ENCODE results near the gene KIF16B.

KIF16B gene

DNA sequence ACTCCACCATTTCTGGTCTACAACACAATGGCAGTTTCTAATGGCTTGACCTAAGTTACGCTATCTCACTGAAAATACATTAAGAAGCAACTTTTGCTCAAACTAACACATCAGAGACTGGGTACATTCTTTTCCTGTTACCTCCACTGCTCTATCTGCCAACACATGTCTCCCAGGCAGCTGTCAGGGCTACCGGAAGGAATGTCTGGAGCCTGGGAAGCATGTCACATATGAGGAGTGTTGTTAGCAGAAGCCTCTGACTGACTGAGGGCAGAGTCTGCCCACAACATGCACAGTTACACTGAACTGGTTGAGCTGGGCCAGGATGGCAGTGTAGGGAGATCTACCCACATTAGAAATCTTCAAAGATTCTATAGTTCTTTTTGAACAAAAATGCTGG, 264.5 kb downstream of the KIF16B start:
- DNase-seq (ENCODE audit: low read depth in 4 of 4, low spot score in 1 of 4) = no peak

DNA sequence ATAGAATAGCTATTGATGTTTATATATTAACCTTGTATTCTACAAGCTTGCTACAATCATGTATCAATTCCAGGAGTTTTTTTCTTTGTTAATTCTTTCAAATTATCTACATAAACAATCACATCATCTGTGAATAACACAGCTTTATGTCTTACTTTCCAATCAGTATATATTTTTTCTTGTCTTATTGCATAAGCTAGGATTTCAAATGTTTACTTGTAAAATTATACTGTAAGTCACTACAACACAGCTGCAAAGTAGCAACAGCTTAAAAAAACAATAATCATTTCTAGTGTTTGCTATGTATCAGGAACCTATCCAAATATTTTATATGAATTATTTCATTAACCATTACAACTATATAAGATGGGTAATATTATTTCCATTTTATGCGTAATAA, 270.4 kb downstream of the KIF16B start:
- DNase-seq (ENCODE audit: low read depth in 4 of 4, low spot score in 1 of 4) = no peak

DNA sequence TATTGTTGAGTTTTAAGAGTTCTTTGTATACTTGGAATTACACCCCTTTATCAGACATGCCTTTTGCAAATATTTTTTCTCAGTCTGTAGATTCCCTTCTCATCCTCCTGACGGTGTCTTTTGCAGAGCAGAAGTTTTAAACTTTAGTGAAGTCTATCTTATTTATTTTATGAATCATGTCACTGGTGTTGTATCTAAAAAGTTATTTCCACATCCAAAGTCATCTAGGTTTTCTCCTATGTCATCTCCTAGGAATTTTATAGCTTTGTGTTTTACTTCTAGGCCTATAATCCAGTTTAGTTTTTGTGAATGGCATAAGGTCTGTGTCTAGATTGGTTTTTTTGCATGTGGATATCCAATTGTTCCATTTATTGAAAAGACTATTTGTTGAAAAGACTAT, 271.3 kb downstream of the KIF16B start:
- DNase-seq (ENCODE audit: low read depth in 4 of 4, low spot score in 1 of 4) = no peak

DNA sequence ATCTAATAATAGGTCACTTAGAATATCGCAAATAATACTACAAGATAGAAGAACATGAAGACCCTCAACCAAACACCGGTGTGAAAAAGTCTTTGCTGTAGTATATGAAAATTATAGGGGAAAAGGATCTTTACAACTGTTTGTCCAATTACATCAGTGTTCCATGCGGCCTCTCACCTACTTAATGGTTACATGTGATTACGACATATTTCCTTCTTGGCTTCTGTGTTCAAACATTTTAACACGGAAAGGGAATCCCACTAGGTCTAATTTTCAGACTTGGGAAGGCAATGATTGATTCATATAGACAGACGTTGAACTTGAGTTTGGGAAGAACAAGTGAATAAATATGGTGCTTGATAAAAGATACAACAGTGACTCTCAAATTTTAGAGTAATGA, 273.4 kb downstream of the KIF16B start:
- no peak for DNase-seq (ENCODE audit: low read depth in 4 of 4, low spot score in 1 of 4)

DNA sequence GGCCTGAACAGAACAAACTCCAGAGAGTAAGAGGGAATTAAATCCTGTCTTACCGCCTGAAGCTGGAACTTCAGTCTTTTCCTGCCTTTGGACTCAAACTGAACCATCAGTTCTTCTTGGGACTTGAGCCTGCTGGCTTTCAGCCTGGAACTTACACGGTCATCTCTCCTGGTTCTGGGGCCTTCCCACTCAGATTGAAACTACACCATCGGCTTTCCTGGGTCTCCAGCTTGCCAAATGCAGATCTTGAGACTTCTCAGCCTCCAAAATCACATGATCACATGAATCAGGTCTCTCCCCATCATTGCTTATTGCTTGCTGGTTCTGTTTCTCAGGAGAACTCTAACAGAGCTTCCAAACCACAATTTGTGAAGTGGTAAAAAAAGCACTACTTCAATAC, 276.3 kb downstream of the KIF16B start:
- DNase-seq (ENCODE audit: low read depth in 4 of 4, low spot score in 1 of 4) = no peak

DNA sequence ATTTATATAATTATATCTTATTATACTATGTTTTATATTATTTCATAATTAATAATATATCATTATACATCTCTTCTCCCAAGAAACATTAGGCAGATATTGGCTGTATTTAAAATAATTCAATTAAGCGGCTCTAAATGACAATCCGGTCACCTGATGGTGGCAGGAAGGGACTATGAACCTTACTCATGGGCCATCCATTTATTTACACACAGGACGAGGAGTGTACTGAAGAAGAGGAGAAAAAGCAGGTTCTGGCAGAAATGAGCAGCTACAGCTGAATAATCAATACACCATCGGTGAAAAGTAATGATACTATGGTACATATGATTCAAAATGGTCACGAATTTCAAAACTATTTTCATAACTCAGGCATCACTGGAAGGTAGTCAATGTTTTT, 277.7 kb downstream of the KIF16B start:
- no peak for DNase-seq (ENCODE audit: low read depth in 4 of 4, low spot score in 1 of 4)

DNA sequence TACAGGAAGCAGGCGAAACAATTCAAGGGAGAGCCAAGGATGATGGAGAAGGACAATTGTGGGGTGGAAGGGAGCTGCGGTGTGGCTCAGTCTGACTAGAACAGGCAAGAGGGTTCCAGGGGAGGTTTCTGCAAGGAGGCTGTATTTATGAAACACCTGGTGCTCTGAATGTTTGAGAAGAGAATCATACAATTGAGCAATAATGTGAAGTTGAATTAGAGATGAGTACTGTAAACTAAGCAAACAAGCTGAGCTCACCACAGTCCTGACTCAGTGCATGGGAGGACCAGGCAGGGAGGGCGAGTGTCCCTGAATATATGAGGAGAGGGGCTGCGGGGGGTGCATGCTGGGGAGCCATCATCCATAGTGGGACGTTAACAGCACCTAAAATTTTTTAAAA, 279.7 kb downstream of the KIF16B start:
- DNase-seq (ENCODE audit: low read depth in 4 of 4, low spot score in 1 of 4) = no peak

DNA sequence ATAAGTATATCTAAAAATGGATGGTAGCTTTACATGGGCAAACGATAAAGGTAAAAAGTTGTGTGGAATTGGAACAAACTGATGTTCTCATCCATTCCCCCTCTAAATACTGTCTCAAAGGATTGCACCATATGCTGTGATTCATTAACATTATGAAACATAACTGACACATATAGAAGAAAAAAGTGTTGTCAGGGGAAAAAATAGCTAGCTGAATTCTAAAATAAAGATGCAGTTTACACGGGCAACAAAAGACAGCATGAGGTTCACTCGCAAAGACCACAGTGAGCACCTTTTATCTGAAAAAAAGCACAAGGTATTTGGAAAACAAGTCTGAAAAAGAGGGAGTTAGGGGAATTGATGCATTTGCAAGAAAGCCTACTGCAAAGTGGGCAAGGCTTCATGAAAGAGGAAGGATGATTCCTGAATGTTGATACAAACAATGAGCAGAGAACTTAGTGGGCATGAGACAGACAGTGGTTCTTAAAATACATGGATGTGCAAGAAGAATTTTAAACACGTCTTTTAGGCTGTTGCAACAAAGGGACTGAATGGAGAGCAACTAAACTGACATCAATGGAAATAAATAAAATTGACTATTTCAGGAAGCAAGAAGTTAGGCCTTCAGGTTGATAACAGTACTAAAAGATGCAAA, 280.9 kb downstream of the KIF16B start:
- DNase-seq (ENCODE audit: low read depth in 4 of 4, low spot score in 1 of 4) = no peak

DNA sequence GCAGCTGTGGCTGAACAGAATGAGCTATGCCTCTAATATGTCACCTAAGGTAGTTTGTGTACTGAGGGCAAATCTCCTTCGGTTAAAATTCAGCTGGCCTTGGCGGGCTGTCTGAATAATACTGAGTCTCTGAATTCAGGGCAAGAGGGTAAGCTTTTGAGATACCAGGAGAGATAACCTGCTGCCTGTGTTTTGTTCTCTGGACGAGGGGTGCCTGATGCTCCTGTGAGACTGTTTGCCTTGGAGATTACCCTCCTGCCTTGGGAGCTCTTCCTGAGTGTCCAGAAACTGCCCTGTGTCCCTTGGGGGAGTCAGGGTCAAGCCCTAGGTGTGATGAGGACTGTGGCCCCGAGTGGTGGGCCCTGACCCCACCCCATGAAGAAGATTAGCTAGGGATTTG, 282.9 kb downstream of the KIF16B start:
- DNase-seq (ENCODE audit: low read depth in 4 of 4, low spot score in 1 of 4) = no peak

DNA sequence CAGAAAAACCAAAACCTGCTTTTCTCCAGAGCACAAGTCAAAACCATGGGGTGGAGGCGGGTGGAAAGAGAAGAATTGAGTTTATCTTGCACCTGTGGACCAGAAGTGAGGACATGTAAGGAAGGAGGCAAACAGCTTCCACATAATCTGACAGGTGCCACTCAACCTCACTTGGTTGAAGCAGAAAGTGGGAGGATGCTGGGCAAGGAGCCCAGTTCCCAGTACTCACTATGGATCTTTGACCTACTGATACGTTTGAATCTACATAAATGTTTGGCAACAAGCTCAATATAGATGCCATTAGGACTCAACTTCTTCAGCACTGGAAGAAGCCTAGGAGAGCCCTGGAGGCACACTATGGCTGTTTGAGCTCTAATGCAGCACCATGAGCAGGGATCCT, 285.5 kb downstream of the KIF16B start:
- no peak for DNase-seq (ENCODE audit: low read depth in 4 of 4, low spot score in 1 of 4)

DNA sequence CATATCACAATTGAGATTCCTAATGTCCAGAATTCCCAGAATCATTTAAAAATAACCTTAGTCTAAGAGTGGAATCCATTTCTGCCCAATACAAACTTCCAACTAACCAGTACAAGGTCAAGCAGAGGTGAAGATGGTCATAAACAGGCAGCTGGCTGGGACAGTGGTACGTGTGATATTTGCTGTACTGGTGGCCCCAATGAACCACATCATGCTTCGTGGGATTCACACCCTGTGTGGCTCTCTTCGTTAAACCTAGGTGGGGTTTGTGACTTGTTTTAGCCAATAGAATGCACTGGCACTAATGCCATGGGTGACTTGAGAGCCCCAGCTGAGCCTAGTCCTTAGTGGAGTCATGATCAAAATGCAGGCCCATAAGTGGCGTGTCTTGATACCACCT, 286.6 kb downstream of the KIF16B start:
- DNase-seq (ENCODE audit: low read depth in 4 of 4, low spot score in 1 of 4) = no peak

DNA sequence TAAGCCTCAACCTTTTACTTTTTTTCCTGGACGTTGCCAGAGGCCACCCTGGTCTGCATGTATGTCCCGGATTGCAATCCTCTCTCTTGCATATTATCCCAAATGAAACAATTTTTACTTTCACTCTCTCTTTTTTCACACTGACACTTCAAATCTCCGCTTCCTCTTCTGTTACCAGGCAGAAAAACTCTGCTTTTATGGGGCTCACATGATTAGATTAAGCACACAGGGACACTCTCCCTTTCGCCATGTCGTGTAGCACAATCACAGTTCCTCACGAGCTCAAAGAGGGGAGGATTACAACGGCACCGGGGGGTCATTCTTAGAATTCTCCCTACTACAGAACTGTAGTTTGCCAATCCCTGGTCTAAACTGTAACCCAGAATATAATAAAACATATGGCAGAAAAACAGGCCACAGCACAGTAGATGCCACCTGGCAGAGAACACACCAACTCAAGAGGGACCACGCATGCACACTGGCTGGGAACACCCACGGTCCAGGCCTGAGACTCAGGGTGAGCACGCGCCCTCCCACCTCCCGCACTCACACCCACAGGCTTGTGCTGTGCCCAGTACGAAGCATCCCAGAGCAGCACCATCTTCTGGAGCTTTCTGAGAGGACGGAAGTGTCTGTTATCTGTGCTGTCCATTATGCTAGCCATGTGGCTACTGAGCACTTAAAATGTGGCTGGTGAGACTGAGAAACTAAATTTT, 288.7 kb downstream of the KIF16B start:
- no peak for DNase-seq (ENCODE audit: low read depth in 4 of 4, low spot score in 1 of 4)

DNA sequence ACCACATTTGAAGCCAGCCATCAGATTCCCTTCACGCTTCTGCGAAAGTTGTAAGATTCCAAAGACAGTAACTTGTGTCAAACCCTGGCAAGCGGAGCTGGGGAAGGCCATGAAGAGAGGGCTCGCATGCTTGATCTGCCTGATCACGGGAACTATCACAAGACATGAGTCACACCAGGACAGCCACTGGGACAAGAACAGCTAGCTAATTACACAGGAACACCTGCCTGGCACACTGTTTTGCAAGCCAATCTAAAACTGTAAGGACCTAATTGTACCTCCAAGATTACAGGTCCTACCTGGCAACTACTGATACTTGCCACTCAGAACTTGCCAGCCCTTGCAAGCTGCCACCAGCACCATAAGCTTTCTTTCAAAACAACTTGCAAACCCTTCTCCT, 289.3 kb downstream of the KIF16B start:
- no peak for DNase-seq (ENCODE audit: low read depth in 4 of 4, low spot score in 1 of 4)

DNA sequence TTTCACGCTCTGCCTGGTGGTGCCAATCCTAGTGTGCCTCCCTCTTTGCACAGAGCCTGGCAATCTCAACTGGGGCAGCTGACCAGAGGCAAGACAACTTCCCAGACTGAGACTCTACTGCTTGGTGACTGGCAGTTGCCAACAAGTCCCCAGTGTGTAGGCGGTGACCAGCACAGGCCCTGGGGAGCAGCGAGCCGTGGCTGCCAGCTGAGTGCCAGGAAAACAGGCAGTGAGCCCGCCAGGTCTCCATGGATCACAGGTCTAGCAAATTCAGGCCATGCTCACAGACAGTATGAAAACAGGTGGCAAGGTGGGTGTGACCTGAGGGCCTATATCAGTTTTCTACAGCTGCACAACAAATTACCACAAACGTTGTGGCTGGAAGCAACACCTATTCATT, 289.9 kb downstream of the KIF16B start:
- no peak for DNase-seq (ENCODE audit: low read depth in 4 of 4, low spot score in 1 of 4)

DNA sequence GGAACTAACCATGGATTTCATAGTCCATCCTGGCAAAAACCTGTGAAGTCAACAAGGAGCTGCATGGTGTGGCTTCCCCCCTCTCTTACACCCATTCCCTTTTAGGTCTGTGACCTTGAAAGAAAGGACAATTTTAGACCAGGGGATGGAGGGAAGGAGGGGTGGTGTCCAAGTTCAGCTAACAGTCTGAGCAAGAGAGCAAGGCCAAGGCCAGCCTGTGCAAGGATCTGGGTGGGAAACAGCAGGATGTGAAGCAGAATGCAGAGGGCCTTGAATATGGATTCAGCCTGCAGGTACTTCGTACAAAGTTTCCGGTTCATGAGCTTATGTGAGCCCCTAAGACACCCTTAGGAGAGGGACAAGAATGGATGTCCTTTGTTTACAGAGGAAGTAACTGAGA, 293.0 kb downstream of the KIF16B start:
- DNase-seq (ENCODE audit: low read depth in 4 of 4, low spot score in 1 of 4) = no peak

DNA sequence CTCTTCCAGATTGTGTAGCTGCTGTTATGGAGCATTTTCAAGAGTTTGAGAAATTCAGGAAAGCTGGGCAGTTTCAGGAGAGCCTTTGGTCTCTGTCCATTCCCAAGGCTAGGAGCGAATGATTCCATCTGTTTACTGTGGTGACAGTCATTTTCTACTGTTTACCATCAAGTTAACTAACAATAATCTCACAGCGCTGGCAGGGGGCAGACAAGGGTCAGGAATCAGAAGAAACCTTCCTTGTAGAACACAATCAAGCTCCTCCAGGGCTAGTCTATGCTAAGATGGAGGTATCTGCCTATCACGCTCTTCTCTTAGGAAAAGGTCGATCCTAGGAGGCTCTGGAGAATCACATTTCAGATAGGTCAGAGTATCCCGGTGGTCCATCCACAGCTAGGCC, 293.9 kb downstream of the KIF16B start:
- no peak for DNase-seq (ENCODE audit: low read depth in 4 of 4, low spot score in 1 of 4)

DNA sequence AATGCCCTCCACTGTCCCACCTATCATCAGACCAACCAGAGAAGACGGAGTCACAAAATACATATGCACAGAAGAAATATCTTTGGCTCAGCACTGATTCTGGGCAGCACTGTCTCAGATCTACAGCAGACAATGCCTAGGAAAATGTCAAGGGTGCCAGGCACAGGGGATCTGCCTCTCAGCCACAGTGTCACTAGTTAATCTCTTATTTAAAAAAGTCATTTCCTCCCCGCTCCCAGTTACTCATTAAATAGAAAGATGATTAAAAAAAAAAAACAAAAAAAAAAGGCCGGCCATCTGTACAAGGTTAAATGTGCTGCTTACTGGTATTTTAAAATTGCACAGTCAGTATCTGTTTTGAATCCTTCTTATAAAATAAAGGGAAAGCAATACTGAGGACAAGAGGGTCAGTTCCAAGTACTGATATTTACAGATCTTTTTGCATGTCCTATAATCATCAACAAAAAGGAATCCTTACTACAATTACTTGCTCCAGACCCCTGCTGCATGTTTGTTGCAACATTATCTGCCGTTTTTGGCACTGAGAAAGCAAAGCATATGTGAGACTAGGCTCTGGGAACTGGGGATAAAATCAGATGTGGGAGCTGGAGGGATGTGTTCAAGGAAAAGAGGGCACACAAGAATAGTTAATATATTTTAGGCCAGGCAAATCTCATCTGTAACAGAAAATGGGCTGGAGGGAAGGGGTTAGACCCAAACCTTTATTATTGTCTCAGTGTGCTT, 299.3 kb downstream of the KIF16B start:
- no peak for DNase-seq (ENCODE audit: low read depth in 4 of 4, low spot score in 1 of 4)

DNA sequence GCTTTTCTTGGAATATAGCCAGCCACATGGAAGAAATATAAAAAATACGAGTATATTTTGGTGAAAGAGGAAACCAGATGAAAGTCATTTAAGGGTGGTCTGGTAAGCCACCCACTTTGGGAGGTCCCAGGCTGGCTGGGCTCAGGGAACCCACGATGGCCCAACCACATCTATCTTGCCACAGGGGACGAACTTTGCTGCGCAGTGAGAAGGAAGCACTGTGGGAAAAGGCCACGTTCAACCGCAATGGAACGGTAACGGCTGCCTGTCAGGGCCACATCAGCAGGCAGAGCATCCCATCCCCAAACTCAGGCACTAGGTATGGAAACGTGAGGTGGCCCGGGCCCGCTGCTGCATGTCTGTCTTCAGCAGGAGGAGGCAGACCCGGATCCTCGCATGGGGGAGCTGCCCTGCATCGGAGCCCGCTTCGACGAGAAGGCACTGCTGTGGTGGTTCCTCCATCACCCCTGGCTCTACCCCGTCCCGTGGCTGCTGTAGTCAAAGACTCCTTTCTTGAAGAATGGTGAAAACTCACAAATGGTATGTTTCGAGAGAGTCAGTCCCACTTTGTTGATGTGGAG, 300.4 kb downstream of the KIF16B start:
- no peak for DNase-seq (ENCODE audit: low read depth in 4 of 4, low spot score in 1 of 4)

DNA sequence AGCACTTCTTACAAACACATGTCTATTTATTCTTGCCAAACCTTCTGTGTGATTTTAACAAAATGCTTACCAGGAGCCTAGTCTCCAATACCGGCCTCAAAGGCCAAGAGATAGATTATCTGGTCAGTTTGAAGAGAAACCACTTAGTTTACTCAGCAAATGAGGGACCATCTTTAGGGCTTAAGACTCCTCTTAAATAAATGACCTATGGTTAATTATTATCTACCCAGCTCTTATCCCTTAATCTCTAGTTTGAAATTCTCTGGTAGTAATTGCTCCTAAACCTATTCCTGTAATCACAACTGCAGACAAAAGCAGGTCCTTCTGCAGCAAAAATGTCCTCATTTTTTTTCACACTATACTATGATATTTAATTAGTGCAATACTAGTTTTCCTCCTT, 301.8 kb downstream of the KIF16B start:
- no peak for DNase-seq (ENCODE audit: low read depth in 4 of 4, low spot score in 1 of 4)

DNA sequence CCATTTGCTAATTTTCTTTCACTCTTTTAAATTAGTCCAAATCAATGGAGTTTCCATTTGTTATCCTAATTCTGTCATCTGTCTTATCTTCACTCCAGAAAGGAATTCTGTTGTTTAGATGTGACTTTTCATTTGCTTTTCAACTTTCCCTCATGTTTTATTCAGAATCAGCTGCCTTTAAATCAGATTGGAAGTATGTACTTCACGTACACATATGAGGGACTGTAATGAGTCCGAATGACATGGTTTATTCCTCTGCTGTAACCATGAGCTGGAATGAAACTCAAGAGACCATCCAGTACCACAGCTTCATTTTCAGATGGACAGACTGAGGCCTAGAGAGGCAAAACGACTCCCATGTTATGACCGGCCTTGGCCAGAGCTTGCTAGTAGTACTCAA, 302.3 kb downstream of the KIF16B start:
- no peak for DNase-seq (ENCODE audit: low read depth in 4 of 4, low spot score in 1 of 4)

DNA sequence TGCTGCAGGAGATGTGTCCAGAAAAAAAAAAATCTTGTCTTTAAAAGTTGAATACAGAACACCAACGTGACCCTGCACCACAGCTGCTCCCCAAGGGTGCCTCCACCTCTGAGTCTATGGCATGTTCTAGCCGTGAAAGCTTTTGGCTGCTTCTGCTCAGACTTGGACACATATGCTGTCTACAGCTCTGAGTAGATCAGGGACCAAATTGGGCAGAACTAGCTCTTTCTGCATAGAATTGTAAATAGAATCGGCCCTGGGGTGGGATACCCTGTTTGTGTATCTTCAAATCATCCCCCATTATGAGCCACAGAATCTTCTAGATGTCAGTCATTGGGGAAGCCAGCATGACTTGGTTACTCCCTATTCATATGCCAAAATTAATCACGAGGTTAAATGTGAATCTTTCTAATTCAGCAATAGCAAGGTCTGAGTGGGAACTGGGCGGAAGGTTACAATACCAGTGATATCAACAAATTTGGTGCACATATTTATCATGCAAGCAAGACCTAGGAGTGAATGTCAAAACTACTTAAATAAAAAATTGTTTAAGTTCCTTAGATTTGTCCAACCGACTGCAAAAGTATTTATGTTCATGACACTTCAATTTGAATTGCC, 302.8 kb downstream of the KIF16B start:
- no peak for DNase-seq (ENCODE audit: low read depth in 4 of 4, low spot score in 1 of 4)

DNA sequence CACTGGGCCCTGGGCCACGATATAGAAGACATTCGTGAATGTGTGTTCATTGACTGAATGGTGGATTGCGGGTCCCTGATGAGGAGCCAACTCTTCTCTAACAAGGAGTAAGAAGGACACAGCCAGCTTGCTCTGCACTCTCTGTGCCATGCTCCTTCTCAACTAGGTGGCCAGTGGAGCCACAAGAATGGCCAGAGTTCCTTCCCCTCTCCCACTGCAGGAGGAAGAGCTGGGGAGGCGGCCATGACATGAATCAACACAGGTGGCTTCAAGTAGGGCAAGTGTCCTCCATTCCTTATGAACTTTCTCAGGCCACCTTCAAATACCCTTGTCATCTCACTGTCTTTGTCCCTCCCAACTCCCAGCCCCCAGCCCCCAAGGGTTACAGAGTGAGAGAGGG, 305.7 kb downstream of the KIF16B start:
- DNase-seq (ENCODE audit: low read depth in 4 of 4, low spot score in 1 of 4) = no peak
